ENCODE data around the gene SLC5A12.
"Not testable (repeated sequence)": the region's sequence is repeated elsewhere in the genome, so short reads cannot be mapped to it uniquely, and the experiment has no call there.

Gene SLC5A12

DNA sequence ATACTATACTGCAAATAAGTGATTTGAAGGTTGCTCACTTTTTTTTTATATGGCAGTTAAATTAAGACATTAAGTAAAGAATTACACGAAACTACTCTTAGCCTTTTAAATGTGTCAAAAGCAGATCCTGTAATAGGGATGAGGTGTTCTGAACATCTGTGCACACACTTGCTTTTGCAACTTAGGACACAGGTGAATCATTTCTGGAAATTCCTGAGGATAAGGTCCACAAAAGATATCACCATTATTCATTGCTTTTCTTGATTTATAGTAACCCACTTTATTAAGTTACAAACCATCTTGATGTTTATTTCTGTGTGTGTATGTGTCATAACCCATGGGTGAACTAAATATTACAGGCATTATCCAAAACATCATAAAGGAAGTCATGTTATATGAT is 55.9 kb downstream of the SLC5A12 start:
- no peaks in the 10 kb centered on the region for H3K4me1 ChIP-seq (ENCODE audit: control insufficient read depth, insufficient read depth, low read length, unreplicated experiment)
- no peaks in the 10 kb centered on the region for H3K36me3 ChIP-seq (ENCODE audit: insufficient read depth, low read length)
- no peaks in the 10 kb centered on the region for H3K79me2 ChIP-seq (ENCODE audit: control insufficient read depth, insufficient read depth, low read length, unreplicated experiment)
- no peak overlapping the region for H3K4me3 ChIP-seq (ENCODE audit: low read depth, low read length)
- no peak overlapping the region for H3K27ac ChIP-seq (ENCODE audit: low read depth, low read length)
- no peak overlapping the region for H2AFZ ChIP-seq (ENCODE audit: low read length, unreplicated experiment)
- H3K27me3 ChIP-seq (ENCODE audit: insufficient read depth, low read length), result no peaks in the 10 kb centered on the region

GRCh38 chr11:26665036-26665435 is 56.8 kb downstream of the SLC5A12 start:
- Histone ChIP-seq H3K27ac (ENCODE audit: low read depth, low read length) (no peak overlapping the region), H3K36me3 (ENCODE audit: insufficient read depth, low read length) (no peaks in the 10 kb centered on the region), H3K79me2 (ENCODE audit: control insufficient read depth, insufficient read depth, low read length, unreplicated experiment) (no peaks in the 10 kb centered on the region), H3K27me3 (ENCODE audit: insufficient read depth, low read length) (no peaks in the 10 kb centered on the region), H3K4me3 (ENCODE audit: low read depth, low read length) (no peak overlapping the region), H3K4me1 (ENCODE audit: control insufficient read depth, insufficient read depth, low read length, unreplicated experiment) (no peaks in the 10 kb centered on the region), H2AFZ (ENCODE audit: low read length, unreplicated experiment) (no peak overlapping the region)

GRCh38 chr11:26662916-26663315 is 58.9 kb downstream of the SLC5A12 start:
- Histone ChIP-seq H3K4me3 (ENCODE audit: low read depth, low read length) (no peak overlapping the region), H3K27ac (ENCODE audit: low read depth, low read length) (no peak overlapping the region), H3K36me3 (ENCODE audit: insufficient read depth, low read length) (no peaks in the 10 kb centered on the region), H3K27me3 (ENCODE audit: insufficient read depth, low read length) (no peaks in the 10 kb centered on the region), H3K4me1 (ENCODE audit: control insufficient read depth, insufficient read depth, low read length, unreplicated experiment) (no peaks in the 10 kb centered on the region), H3K79me2 (ENCODE audit: control insufficient read depth, insufficient read depth, low read length, unreplicated experiment) (no peaks in the 10 kb centered on the region), H2AFZ (ENCODE audit: low read length, unreplicated experiment) (no peak overlapping the region)

DNA sequence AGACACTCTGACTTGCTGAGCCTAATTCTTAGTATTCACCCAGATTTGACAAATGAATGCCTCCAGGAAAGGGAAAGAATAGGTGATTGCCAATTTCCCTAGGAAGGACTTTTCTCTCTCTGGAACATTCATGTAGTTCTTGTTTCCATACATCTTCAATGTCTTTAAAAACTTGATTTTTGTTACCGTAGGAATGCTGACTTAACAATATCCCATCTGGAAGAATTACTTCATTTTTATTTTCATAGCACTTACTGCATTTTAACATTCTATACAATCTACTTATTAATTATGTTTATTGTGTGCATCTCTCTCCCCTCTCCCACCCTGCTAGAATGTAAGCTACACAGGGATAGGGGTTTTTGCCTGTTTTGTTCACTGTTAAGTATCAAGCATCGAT is 66.6 kb downstream of the SLC5A12 start:
- Histone ChIP-seq H3K4me1 (ENCODE audit: control insufficient read depth, insufficient read depth, low read length, unreplicated experiment) (no peaks in the 10 kb centered on the region), H3K27ac (ENCODE audit: low read depth, low read length) (no peak overlapping the region), H2AFZ (ENCODE audit: low read length, unreplicated experiment) (no peak overlapping the region), H3K36me3 (ENCODE audit: insufficient read depth, low read length) (no peaks in the 10 kb centered on the region), H3K79me2 (ENCODE audit: control insufficient read depth, insufficient read depth, low read length, unreplicated experiment) (no peaks in the 10 kb centered on the region), H3K4me3 (ENCODE audit: low read depth, low read length) (no peak overlapping the region), H3K27me3 (ENCODE audit: insufficient read depth, low read length) (no peaks in the 10 kb centered on the region)

GRCh38 chr11:26651916-26652315 is 69.9 kb downstream of the SLC5A12 start:
- H3K27ac ChIP-seq (ENCODE audit: low read depth, low read length), result no peak overlapping the region
- H3K4me1 ChIP-seq (ENCODE audit: control insufficient read depth, insufficient read depth, low read length, unreplicated experiment), result no peaks in the 10 kb centered on the region
- H3K79me2 ChIP-seq (ENCODE audit: control insufficient read depth, insufficient read depth, low read length, unreplicated experiment), result no peaks in the 10 kb centered on the region
- H3K27me3 ChIP-seq (ENCODE audit: insufficient read depth, low read length), result no peaks in the 10 kb centered on the region
- H3K36me3 ChIP-seq (ENCODE audit: insufficient read depth, low read length), result no peaks in the 10 kb centered on the region
- H3K4me3 ChIP-seq (ENCODE audit: low read depth, low read length), result no peak overlapping the region
- no peak overlapping the region for H2AFZ ChIP-seq (ENCODE audit: low read length, unreplicated experiment)

DNA sequence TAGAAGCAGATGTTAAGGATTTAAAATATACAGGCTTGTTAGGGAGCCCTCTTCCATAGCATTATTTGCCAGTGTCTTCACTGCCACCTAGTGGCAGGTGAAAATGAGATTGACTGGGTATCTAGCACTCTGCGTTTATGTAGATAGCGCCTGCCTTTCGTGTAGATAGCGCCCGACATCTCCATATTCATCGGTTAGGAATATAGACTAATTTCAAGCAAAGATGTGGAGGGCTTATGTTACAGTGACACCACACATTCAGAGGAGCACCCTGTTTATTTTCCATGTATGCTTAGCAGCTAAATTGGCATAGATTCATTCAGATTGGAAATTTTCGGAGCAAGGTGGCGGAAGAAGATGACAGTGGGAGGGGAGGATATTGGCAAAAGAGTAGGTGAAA is 72.0 kb downstream of the SLC5A12 start:
- H3K36me3 ChIP-seq (ENCODE audit: insufficient read depth, low read length), result no peaks in the 10 kb centered on the region
- no peak overlapping the region for H3K4me3 ChIP-seq (ENCODE audit: low read depth, low read length)
- no peak overlapping the region for H3K27ac ChIP-seq (ENCODE audit: low read depth, low read length)
- H2AFZ ChIP-seq (ENCODE audit: low read length, unreplicated experiment), result peak overlapping the region; percentile 84
- no peaks in the 10 kb centered on the region for H3K4me1 ChIP-seq (ENCODE audit: control insufficient read depth, insufficient read depth, low read length, unreplicated experiment)
- H3K27me3 ChIP-seq (ENCODE audit: insufficient read depth, low read length), result no peaks in the 10 kb centered on the region
- H3K79me2 ChIP-seq (ENCODE audit: control insufficient read depth, insufficient read depth, low read length, unreplicated experiment), result no peaks in the 10 kb centered on the region

DNA sequence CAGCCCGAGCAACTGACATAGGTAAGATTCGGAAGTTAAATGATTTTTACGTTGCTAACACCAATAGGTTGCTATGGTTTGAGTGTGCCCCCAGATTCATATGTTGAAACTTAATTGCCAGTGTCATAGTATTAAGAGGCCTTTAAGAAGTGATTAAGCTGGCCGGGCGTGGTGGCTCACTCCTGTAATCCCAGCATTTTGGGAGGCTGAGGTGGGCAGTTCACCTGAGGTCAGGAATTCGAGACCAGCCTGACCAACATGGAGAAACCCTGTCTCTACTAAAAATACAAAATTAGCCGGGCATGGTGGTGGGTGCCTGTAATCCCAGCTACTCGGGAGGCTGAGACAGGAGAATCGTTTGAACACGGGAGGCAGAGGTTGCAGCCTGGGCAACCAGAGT is 78.5 kb downstream of the SLC5A12 start:
- not testable (repeated sequence) for H3K79me2 ChIP-seq (ENCODE audit: control insufficient read depth, insufficient read depth, low read length, unreplicated experiment); H3K4me3 ChIP-seq (ENCODE audit: low read depth, low read length); H2AFZ ChIP-seq (ENCODE audit: low read length, unreplicated experiment); H3K27me3 ChIP-seq (ENCODE audit: insufficient read depth, low read length); H3K27ac ChIP-seq (ENCODE audit: low read depth, low read length); H3K36me3 ChIP-seq (ENCODE audit: insufficient read depth, low read length); H3K4me1 ChIP-seq (ENCODE audit: control insufficient read depth, insufficient read depth, low read length, unreplicated experiment)

DNA sequence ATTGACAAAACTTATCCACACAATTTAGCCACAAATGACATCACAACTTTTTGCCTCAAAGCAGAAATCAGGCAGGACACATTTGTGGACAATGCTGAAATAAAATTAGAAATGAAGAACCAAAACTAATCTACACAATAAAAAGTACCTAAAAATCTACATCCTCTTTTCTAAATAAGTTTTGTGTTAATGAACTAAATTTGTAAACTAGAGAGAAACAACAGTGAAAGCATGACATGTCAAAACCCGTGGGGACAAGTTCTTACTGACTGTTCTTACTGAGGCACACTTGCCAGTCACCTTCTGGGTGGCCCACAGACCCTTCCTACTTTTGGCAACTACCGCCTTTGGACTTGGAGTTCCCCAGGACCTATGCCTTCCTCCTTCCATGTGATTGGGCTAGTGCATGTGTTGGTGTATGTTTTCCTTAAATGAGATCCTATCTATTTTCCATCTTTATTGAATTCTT is 89.1 kb downstream of the SLC5A12 start:
- H3K36me3 ChIP-seq (ENCODE audit: insufficient read depth, low read length), result no peaks in the 10 kb centered on the region
- no peak overlapping the region for H3K27ac ChIP-seq (ENCODE audit: low read depth, low read length)
- no peak overlapping the region for H3K4me3 ChIP-seq (ENCODE audit: low read depth, low read length)
- H2AFZ ChIP-seq (ENCODE audit: low read length, unreplicated experiment), result no peak overlapping the region
- H3K27me3 ChIP-seq (ENCODE audit: insufficient read depth, low read length), result no peaks in the 10 kb centered on the region
- H3K4me1 ChIP-seq (ENCODE audit: control insufficient read depth, insufficient read depth, low read length, unreplicated experiment), result no peaks in the 10 kb centered on the region
- no peaks in the 10 kb centered on the region for H3K79me2 ChIP-seq (ENCODE audit: control insufficient read depth, insufficient read depth, low read length, unreplicated experiment)

GRCh38 chr11:26626346-26626745 is 95.5 kb downstream of the SLC5A12 start:
- Histone ChIP-seq H3K27ac (ENCODE audit: low read depth, low read length) (no peak overlapping the region), H3K4me3 (ENCODE audit: low read depth, low read length) (no peak overlapping the region), H3K27me3 (ENCODE audit: insufficient read depth, low read length) (no peaks in the 10 kb centered on the region), H3K79me2 (ENCODE audit: control insufficient read depth, insufficient read depth, low read length, unreplicated experiment) (no peaks in the 10 kb centered on the region), H2AFZ (ENCODE audit: low read length, unreplicated experiment) (no peak overlapping the region), H3K4me1 (ENCODE audit: control insufficient read depth, insufficient read depth, low read length, unreplicated experiment) (peaks cover 26% of the 10 kb centered on the region), H3K36me3 (ENCODE audit: insufficient read depth, low read length) (no peaks in the 10 kb centered on the region)

DNA sequence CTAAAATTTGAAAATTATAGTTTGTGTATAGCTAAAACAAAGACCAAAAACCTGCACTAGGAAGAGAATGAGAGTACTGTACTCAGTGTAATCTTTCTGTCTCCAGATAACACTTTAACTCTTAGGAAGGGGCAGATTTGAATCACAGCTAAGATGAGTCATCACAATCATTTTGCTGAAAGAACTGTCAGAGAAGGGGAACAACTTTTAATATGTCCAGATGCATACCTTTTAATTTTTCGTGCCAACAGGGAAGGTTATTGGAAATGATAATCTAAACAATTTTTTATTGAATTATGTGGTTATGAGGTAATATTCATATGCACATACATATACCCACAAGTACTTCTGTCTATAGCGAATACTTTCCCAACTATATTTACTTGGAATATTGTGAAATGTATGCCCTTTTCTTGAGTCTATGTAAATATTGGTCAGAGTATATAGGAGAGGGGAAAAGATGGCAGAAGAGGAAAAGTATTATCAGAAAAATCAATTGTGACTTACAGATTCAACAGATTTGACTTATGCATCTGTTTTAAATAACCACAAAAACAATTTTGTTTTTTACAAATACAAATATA is 98.7 kb downstream of the SLC5A12 start:
- Histone ChIP-seq H3K36me3 (ENCODE audit: insufficient read depth, low read length) (no peaks in the 10 kb centered on the region), H3K79me2 (ENCODE audit: control insufficient read depth, insufficient read depth, low read length, unreplicated experiment) (no peaks in the 10 kb centered on the region), H2AFZ (ENCODE audit: low read length, unreplicated experiment) (no peak overlapping the region), H3K27ac (ENCODE audit: low read depth, low read length) (peak overlapping the region; percentile 49; the same call in 1 of the 2 replicates), H3K4me1 (ENCODE audit: control insufficient read depth, insufficient read depth, low read length, unreplicated experiment) (peaks cover 35% of the 10 kb centered on the region), H3K27me3 (ENCODE audit: insufficient read depth, low read length) (no peaks in the 10 kb centered on the region), H3K4me3 (ENCODE audit: low read depth, low read length) (no peak overlapping the region)

GRCh38 chr11:26622181-26622580 is 99.7 kb downstream of the SLC5A12 start:
- Histone ChIP-seq H3K79me2 (ENCODE audit: control insufficient read depth, insufficient read depth, low read length, unreplicated experiment) (no peaks in the 10 kb centered on the region), H3K4me1 (ENCODE audit: control insufficient read depth, insufficient read depth, low read length, unreplicated experiment) (peaks cover 35% of the 10 kb centered on the region), H3K27ac (ENCODE audit: low read depth, low read length) (peak overlapping the region; percentile 85; the same call in 1 of the 2 replicates), H3K4me3 (ENCODE audit: low read depth, low read length) (no peak overlapping the region), H3K36me3 (ENCODE audit: insufficient read depth, low read length) (no peaks in the 10 kb centered on the region), H3K27me3 (ENCODE audit: insufficient read depth, low read length) (no peaks in the 10 kb centered on the region), H2AFZ (ENCODE audit: low read length, unreplicated experiment) (no peak overlapping the region)
